ENCODE measurements around the gene FAM177B.
A peak's percentile ranks its signal among the peaks of the same experiment; 100 is the strongest.
"Not testable (repeated sequence)": the region's sequence is repeated elsewhere in the genome, so short reads cannot be mapped to it uniquely, and the experiment has no call there.

FAM177B gene

DNA sequence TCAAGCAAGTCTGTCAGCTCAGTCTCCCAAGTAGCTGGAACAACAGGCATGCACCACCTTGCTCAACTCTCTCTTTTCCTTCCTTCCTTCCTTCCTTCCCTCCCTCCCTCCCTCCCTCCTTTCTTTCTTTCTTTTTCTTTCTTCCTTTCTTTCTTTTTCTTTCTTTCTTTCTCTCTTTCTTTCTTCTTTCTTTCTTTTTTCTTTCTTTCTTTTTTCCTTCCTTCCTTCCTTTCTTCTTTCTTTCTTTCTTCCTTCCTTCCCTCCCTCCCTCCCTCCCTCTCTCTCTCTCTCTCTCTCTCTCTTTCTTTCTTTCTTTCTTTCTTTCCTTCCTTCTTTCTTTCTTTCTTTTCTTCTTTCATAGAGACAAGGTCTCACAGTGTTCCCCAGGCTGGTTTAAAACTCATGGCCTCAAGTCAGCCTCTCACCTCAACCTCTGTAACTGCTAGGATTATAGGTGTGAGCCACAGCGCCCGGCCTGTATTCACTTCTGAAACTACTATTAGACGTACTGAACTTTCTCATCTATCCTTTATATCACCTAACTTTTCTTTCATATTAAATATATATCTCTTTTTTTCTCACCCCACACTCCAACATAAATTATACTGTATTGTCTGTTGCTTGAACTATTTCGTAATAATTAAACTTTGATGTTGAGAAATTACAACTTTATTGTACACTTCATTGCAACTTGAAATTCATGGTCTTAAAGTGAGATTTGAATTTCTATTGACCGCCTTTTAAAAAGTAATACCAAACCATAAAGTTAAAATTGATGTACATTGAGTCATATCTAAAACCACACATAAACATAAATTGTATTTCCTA lies 4.8 kb downstream of the FAM177B start:
- not testable (repeated sequence) for DNase-seq

DNA sequence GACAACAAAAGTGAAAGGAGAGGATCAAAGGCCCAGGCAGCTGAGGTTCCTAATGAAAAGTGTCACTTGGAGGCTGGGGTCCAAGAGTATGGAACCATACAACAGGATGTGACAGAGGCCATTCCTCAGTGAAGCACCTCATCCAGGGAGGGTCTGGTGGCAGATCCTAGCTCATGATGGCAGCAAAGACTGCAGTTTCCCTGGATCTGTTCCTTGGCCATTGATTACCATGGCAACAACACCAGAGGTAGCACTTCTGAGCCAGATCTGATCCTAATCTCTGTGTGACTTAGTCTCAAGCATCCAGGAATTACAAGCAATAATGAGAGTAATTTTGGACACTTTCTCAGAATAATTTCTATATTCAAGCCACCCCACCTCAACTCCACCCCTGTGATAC lies 12.9 kb downstream of the FAM177B start:
- no peak for DNase-seq

DNA sequence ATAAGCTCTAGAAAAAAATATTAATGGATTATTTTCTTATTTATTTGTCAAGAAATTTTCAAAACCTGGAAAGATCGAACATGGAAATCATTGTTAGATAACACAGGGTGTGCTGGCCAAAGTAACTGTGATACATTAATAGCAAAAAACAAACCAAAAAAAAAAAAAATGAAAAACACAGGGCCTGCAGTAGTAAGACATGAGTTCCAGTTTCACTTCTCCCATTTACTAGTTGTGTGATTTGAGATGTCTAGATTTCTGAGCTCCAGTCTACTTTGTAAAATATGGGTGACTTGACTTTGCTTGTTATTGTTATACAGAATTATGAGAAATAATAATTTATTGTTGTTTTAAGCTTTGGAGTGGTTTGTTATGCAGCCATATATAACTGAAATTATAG lies 13.6 kb downstream of the FAM177B start:
- DNase-seq: no peak

DNA sequence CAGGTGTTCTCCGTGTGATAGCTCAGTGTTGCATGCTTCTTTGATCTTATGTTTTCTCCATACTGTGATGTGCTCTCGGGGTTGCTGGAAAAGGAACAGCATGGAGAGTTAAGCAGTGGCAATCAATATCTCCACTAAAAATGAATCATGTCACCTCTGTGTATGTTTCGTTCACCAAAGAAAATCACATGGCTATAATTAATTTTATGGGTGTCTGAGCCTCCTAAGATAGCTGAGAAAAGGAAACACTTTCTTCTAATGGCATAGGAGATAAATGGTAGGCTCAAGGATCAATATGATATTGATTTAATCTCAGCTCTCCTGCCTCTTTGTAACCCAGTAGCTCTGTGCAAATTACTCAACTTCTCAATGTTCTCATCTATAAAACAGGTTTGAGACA lies 14.3 kb downstream of the FAM177B start:
- no peak for DNase-seq

DNA sequence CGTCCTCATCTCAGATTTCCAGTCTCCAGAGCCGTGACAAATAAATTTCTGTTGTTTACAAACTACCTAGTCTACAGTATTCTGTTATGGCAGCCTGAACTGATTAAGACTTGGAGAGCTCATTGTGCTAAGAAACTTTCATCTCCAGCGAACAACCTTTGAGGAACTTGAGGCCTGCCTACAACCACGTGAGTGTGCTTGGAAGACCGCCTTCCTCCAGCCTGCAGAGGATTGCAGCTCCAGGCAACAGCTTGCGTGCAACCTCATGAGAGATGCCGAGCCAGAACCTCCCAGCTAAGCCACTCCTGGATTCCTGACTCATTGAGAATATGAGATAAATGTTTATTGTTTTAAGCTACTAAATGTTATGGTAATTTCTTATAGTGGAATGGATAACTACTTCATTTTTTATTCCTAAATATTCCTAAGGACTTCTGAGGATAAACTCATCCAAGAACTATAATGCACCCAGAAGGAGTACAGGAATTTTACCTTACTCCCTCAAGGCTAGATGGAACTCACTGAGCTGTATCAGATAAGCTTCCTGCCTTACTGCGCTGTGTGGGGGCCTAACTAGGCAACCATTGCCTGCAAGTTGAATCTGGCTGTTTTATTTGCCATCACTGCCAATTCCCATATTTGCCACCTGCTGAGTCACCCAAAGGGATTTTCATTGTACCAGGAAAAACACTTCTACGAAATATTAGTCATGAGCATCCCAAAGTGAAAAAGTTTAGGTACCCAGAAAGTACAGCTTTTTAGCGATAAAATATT lies 17.6 kb downstream of the FAM177B start:
- no peak for DNase-seq

DNA sequence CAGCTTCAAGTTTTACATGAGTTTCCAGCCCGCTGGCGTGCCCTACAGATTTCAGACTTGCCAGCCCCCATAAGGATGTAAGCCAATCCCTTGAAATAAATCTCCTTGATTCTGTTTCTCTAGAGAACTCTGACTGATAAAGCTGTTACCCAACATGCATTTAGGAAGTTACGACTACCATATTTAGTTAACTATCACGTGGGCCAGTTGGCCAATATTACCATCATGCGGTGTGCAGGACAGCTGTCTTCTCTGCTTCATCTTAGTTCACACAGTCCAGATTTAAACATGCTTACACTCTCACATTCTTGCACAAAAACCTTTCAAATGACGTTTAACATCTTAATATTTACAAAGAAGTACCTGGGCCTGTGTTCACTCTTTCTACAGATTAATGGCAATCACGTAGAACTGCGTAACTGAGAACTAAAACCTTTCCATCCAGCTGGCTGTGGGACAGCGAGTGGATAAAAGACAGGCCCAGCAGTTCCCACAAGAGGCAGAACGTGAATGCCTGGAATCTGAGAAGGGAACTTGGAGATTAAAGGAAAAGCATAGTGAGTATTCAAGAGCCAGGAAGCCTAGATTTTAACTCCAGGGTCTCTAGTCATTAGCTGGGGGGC lies 20.8 kb downstream of the FAM177B start:
- no peak for DNase-seq

DNA sequence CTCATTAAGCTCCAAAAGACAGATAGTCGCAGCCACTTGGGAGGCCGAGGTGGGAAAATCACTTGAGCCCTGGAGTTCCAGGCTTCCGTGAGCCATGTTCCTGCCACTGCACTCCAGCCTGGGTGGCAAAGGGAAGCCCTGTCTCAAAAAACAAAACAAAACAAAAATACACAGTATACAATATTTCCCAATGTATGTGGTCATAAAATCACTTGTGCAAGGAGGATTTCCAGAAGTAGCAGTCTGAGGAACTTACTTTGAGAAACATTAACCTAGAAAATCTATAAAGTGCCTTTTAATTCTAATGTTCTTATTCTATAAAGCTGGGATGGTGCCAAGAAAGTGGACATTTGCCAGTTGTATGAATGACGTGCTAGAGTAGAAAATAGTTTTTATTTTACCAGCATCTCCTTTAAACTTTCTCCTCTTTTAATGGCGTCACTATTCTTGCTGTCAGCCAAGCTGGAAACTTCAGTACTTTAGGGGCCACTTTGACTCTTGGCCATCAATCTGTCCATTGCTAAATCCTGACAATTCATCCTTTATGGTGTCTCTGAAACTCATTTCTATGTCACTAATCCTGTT lies 22.5 kb downstream of the FAM177B start:
- no peak for DNase-seq

DNA sequence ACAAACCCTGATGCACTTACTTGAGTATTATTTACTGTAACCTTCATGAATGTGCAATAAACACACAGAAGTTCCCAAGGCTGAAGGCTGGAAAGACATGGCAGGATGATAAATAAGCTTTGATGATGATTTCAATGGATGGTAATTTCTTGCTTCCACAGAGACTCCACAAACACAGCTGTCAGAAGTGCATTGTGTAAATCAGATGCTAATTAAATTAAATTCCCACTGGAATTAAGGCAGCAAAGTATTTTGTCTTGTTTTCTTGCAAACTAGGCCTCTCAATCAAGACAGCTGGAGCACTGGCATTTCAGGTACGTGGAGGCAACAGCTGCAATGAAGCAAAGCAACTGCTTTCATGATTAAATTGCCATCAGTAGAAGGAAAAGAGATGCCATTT lies 24.1 kb downstream of the FAM177B start:
- DNase-seq: no peak

DNA sequence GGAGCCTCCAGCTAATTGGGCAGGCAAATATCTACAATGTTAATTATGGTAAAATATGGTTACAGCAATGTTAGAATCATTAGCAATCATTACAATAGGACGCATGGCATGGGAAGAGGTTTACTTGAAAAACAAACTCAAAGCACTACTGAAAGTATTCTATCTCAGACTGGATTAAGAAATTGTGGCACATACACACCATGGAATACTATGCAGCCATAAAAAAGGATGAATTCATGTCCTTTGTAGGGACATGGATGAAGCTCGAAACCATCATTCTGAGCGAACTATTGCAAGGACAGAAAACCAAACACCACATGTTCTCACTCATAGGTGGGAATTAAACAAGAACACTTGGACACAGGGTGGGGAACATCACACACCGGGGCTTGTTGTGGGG lies 25.2 kb downstream of the FAM177B start:
- not testable (repeated sequence) for DNase-seq

DNA sequence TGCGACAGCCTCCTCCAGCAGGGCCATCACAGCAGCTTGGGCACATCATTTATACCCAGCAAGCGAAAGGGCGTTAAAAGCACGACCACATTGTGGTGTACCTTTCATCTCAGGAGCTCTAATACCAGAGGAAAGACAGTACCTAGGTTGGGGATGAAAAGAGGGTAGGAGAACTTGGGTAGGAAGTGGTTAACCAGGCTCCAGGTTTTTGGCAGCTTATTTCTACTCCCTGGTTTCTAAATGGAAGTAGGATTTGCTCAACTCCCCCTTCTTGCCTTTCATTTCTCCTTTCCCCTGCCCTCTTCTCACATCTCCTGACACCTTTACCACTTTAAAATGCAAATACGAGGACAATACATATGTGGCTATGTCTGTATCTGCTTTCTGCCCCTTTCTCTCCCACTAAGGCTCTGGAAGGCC lies 30.2 kb downstream of the FAM177B start:
- DNase-seq: no peak

DNA sequence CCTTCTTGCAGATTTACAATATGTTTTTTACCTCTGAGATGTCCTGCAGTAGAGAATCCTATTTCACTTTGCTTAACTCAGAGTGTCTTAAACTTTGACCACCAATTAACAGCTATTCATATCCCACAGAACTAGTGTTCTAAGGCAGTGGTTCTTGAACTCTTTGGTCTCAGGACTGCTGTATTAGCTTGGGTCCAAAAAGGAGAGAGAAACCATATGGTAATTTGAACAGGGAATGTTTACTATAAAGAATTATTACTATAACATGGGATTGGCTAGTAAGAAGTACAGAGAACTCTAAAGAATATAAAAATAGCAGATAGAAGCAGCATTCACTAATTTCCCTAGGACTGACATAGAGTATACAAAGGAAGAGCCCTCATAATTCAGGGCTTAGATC lies 31.6 kb downstream of the FAM177B start:
- DNase-seq: no peak

DNA sequence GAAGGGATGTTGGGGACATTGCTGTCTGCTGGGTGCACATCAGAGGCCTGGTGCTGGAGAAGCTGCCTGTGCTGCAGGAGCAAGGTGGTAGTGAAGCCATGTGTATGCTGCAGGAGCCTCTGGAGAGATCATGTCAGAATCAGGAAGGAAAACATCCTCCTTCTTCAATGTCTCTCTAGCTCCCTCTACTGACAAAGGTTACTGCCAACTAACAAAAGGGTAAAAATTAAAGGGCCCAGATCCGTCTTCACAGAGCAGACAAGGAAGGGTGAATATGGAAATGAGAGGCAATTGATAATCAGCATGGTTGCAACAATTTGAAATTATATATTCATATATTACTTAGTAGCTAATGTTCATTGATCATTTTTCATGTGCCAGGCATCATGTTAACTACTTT lies 32.2 kb downstream of the FAM177B start:
- no peak for DNase-seq

DNA sequence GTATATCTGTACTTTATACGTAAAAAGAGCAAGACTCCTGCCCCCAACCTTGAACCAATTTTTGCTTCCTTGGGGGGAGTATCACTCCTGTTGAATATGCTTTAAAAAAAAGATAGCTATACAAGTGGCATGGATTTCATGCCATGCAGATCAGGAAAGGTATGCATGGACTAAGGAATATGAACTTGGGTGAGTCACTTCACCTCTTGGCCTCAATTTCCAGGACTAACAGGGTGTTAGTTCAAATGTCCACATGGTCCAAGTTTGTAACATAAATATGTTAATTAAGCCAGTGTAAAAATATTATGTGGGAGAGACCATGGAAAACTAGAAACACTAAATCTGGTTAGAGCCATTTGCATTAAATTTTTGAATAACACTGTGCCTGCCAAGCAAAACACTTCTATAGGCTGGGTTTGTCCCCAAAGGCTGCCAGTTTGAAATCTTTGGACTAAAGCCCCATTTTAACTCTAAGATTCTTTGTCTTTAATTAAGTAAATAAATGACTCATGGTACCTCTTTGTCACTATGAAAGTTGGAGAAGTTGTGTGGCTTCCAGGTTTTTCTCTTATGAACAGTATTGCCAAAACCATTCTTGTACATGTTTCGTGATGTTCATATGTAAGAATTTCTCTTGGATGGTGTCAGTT lies 33.1 kb downstream of the FAM177B start:
- DNase-seq: no peak

DNA sequence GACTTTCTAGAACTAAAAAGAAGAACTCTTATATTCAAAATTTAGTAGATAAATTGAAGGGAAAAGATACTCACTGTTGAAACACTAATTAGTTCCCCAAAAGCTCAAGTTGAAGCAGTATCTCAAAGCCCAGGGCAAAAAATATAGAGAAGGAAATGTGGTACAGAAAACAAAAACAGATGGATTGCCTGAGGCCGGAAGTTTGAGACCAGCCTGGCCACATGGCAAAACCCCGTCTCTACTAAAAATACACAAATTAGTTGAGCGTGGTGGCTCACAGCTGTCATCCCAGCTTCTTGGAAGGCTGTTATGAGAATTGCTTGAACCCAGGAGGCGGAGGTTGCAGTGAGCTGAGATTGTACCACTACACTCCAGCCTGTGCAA lies 36.0 kb downstream of the FAM177B start:
- peak; percentile 4 for DNase-seq

DNA sequence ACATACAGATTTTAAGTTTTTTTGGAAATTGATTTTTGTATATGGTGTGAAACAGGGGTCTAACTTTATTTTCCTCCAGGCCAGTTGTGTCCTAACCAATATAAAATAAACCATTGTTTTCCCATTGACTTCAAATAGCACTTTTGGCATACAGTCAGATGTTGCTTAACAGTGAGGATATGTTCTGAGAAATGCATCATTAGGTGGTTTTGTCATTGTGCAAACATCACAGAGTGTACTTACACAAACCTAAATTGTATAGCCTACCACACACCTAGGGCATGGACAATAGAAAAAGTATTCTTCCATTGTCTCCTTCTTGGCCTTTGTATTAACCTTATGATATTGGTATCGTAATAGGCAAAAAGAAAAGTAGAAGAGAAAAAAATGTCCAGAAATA lies 40.5 kb downstream of the FAM177B start:
- no peak for DNase-seq

DNA sequence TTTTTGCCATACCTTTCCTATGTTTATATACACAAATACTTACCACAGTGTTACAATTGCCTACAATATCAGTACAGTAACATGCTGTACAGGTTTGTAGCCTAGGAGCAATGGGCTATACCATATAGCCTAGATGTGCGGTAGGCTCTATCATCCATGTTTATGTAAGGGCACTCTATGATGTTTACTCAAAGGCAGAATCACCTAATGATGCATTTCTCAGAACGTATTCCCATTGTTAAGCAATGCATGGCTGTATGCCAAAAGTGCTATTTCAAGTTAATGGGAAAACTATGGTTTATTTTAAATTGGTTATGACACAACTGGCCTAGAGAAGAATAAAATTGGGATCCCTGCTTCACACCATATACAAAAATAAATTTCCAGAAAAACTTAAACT lies 41.0 kb downstream of the FAM177B start:
- DNase-seq: no peak

DNA sequence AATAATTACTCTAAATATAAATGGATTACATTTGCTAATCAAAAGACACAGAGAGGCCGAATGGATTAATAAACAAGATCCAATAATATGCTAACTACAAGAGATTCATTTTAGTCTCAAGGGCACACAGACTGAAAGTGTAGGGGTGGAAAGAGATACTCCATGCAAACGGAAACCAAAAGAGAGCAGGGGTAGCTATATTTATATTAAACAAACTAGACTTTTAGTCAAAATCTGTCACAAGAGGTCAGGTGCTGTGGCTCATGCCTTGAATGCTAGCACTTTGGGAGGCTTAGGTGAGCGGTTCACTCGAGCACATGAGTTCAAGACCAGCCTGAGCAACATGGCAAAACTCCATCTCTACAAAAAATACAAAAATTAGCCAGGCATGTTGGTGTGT lies 44.2 kb downstream of the FAM177B start:
- no peak for DNase-seq

DNA sequence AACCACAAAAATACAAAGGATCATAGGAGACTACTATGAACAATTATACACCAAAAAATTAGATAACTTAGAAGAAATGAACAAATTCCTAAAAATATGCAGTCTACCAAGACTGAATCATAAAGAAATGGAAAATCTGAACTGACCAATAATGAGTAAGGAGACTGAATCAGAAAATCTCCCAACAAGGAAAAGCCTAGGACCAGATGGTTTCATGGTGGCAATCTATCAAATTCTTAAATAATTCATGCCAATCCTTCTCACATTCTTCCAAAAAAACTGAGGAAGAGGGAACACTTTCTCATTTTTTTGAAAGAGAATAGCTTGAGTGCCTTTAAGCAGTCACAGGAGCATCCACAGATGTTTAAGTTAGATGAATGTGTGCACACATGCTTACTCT lies 46.0 kb downstream of the FAM177B start:
- DNase-seq: no peak

DNA sequence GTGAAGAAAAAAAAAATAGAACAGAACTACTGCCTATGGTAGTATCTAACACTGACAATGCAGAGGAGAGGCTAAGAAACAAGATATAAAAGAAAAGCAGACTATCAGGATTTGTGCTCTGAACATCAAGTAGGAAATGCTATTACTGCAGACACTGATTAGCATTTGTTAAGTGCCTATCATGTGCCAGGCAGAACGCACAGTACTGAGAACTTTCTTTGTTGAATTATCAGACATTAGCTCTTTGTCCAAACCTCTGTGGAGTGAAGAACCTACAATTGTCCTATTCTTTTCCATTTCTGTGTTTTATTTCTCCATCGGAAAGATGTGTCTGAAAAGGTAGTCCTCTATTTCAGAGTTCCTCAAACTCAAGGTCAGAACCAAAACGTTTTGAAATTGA lies 47.4 kb downstream of the FAM177B start:
- no peak for DNase-seq

DNA sequence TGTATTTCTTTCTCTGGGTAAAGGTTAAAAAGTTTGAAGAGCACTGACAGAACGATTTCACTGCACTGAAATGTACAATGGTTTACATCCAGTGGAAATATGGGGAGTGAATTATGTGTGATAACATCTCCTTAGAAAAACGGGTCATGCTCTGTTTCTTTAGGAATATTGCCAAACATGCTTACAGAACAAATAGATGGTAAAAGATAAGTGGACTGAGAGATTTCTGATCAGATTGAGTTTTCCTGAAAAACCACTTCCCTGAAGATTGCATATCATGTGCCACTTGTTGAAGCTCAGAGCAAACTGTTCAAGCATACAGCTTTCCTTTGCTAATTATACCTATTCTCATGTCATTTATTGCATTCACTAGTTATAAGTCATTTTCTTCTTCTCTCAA lies 47.9 kb downstream of the FAM177B start:
- no peak for DNase-seq

DNA sequence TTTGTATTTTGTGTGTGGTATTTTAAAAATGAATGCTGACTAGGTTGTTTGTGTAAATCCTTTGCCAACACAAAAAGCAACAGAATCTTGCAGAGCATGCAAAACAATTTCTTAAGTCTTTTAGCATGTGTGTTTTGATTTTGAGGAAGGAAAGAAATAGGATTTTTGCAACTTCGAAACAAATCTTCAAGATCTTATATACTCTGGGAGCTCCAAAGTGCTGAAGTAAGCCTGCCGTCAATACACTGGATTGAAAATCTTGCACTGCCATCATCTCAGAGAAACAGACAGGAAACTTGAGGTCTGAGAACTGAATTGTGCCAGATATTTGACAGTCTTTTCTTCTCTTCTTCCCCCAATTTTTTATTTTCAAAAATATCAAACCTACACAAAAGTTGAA lies 48.5 kb downstream of the FAM177B start:
- DNase-seq: no peak

DNA sequence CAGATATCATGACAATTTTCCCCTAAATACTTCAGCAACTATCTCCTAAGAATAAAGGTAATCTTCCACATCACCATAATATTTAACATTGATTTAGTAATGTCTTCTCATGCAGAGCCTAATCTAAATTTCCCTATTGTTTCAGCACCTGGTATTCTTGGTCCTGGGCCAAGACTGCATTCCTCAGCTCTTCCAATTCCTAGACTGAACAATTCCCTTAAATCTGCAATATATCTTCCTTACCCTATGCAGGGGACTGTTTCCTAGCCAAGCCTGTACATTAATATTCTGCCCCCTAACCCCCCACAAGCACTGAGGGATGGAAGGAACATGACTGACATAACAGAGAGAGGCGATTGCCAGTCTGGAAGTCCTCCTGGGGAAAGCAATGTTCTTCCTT lies 49.1 kb downstream of the FAM177B start:
- no peak for DNase-seq

DNA sequence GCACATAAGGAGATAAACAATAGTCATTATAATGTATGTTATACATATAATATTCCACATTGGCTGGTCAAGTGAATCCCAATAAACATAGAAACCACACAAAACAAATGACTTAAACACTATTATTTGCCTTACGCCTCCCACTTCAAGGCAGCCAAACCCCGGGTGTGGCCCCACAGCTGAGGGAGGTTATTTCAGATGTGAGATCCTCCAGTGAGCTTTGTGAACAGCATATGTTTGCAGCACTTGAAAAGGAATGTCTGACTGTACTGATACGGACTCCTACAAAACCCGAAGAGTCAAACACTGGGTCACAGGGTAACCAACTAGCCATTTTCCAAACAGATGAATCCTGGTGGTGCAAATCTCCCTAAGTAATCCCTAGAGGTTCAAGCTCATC lies 50.7 kb downstream of the FAM177B start:
- DNase-seq: no peak
